GM12878 (cell line): ENCODE data around the gene CAPRIN2. TPM values are rescaled to one million over a fixed set of nuclear protein-coding genes. Genes with fewer than 3 reads are reported as not detected.

Experiments
- ATAC-seq: fragments of 200-7000 bp; cut with Tn5 transposase; 3 replicates; pipeline ENCODE4 v1.9.1; 2020; ENCODE audit warnings: mild to moderate bottlenecking, moderate library complexity
- BruUV-seq: library from RNA; stranded (reverse); fragments of 400-500 nt; replicated peaks from 2 replicates; lab custom pipeline; 2021; lab: Mats Ljungman, UMichigan
- CTCF ChIA-PET: fragments of 300-600 bp; sonication (Branson Sonifier 250); formaldehyde crosslinking; extraction: SDS; loops from one replicate; lab custom pipeline; 2021; ENCODE audit warnings: inconsistent platforms; lab: Yijun Ruan, JAX
- POLR2A ChIA-PET: fragments of 350-600 bp; formaldehyde crosslinking; extraction: SDS; loops from one replicate; lab custom pipeline; 2021; ENCODE audit warnings: inconsistent platforms; lab: Charles Lee
- RAD21 ChIA-PET: fragments of 300-600 bp; sonication (Branson Sonifier 250); formaldehyde crosslinking; loops from one replicate; lab custom pipeline; 2023; ENCODE audit warnings: antibody characterized with exemption; ENCODE audit not compliant: unreplicated experiment; lab: Charles Lee
- SMC1A ChIA-PET: fragments of 300-600 bp; sonication (Branson Sonifier 250); formaldehyde crosslinking; loops from one replicate; lab custom pipeline; 2023; ENCODE audit not compliant: unreplicated experiment, uncharacterized antibody; lab: Charles Lee
- DNase-seq: peaks from one replicate; pipeline ENCODE4 v3.0.0-alpha.2; 2011; ENCODE audit warnings: low read depth, low spot score
- FAIRE-seq: peaks from 3 replicates; lab custom pipeline; 2011; peaks lifted over from hg19 to GRCh38; lab: Jason Lieb, UNC
- H2AFZ ChIP-seq: 2 replicates; pipeline ENCODE4 v1.6.0; 2011; ENCODE audit warnings: low read depth, low read length, control low read depth; ENCODE audit not compliant: control insufficient read depth
- H3K27ac ChIP-seq: 2 replicates; pipeline ENCODE4 v1.5.1; 2011; ENCODE audit warnings: control low read depth; ENCODE audit not compliant: control insufficient read depth, insufficient read depth
- H3K27me3 ChIP-seq, 2 experiments: replicated peaks in 1 of 2; 2 replicates each; pipeline versions ENCODE4 v1.6.0 to v1.6.1; 2011; ENCODE audit warnings: low read length in 1 of 2; ENCODE audit not compliant: control insufficient read depth in 2 of 2, insufficient read depth in 2 of 2
- H3K36me3 ChIP-seq, 2 experiments: 2 replicates each; pipeline ENCODE4 v1.5.1; 2011; ENCODE audit warnings: low read length in 1 of 2; ENCODE audit not compliant: control insufficient read depth in 2 of 2, insufficient read depth in 2 of 2
- H3K4me1 ChIP-seq: 2 replicates; pipeline ENCODE4 v1.6.1; 2011; ENCODE audit warnings: mild to moderate bottlenecking, low read length, moderate library complexity, mixed read lengths; ENCODE audit not compliant: control insufficient read depth, insufficient read depth
- H3K4me2 ChIP-seq: 2 replicates; pipeline ENCODE4 v1.6.0; 2011; ENCODE audit warnings: control low read depth; ENCODE audit not compliant: control insufficient read depth, insufficient read depth
- H3K4me3 ChIP-seq: fragments of 200-600 bp; sonication (generic); 2 replicates; pipeline ENCODE4 v1.5.1; 2016
- H3K79me2 ChIP-seq: 2 replicates; pipeline ENCODE4 v1.6.0; 2011; ENCODE audit warnings: low read length; ENCODE audit not compliant: control insufficient read depth, insufficient read depth
- H3K9ac ChIP-seq: 2 replicates; pipeline ENCODE4 v1.8.0; 2011; ENCODE audit warnings: low read length, control low read depth, mixed read lengths; ENCODE audit not compliant: control insufficient read depth, insufficient read depth
- H3K9me3 ChIP-seq: replicated peaks from 3 replicates; pipeline ENCODE4 v1.5.1; 2011; ENCODE audit warnings: mild to moderate bottlenecking, low read length; ENCODE audit not compliant: control insufficient read depth, insufficient read depth
- H4K20me1 ChIP-seq: 2 replicates; pipeline ENCODE4 v1.6.0; 2011; ENCODE audit not compliant: control insufficient read depth, insufficient read depth
- CBX5 ChIP-seq: sonication (generic); IDR thresholded peaks from 2 replicates; pipeline ENCODE4 v1.6.1; 2016; ENCODE audit warnings: low read depth, moderate library complexity, mild to moderate bottlenecking, inconsistent platforms
- ETV6 ChIP-seq, 2 experiments: fragments of 450-650 bp in 1 of 2; IDR thresholded peaks in 1 of 2; conservative IDR thresholded peaks in 1 of 2; 2 replicates each; pipeline ENCODE4 v1.6.1; 2014; ENCODE audit warnings: antibody characterized with exemption in 1 of 2, borderline replicate concordance in 1 of 2, low read depth in 1 of 2, mild to moderate bottlenecking in 1 of 2, moderate library complexity in 1 of 2
- FOS ChIP-seq: IDR thresholded peaks from 3 replicates; pipeline ENCODE4 v1.6.1; 2011; ENCODE audit warnings: borderline replicate concordance; ENCODE audit not compliant: insufficient read length; ENCODE audit errors: extremely low read depth
- NBN ChIP-seq: fragments of 450-650 bp; IDR thresholded peaks from 2 replicates; pipeline ENCODE4 v1.6.1; 2016
- NFYB ChIP-seq: IDR thresholded peaks from 2 replicates; pipeline ENCODE4 v1.6.1; 2011; ENCODE audit warnings: low read depth, mild to moderate bottlenecking, low read length, improper control_type of control experiment, moderate library complexity; ENCODE audit not compliant: insufficient read depth
- PAX8 ChIP-seq: fragments of 450-650 bp; IDR thresholded peaks from 2 replicates; pipeline ENCODE4 v1.6.1; 2017; ENCODE audit warnings: mild to moderate bottlenecking, moderate library complexity
- RELA ChIP-seq: fragments of 450-650 bp; IDR thresholded peaks from 2 replicates; pipeline ENCODE4 v1.8.0; 2014; ENCODE audit warnings: borderline replicate concordance; ENCODE audit not compliant: partially characterized antibody
- STAT3 ChIP-seq: IDR thresholded peaks from 2 replicates; pipeline ENCODE4 v1.6.1; 2011; ENCODE audit warnings: low read depth, low read length, improper control_type of control experiment
- TARDBP ChIP-seq: IDR thresholded peaks from 2 replicates; pipeline ENCODE4 v1.6.1; 2016; ENCODE audit warnings: borderline replicate concordance
- TCF3 ChIP-seq: IDR thresholded peaks from 2 replicates; pipeline ENCODE4 v1.6.1; 2012; ENCODE audit warnings: low read depth, mild to moderate bottlenecking, low read length, borderline replicate concordance; ENCODE audit not compliant: insufficient read depth
- WGBS: methylation state at CpG from one replicate; pipeline ENCODE4 v1.1.6; 2016; ENCODE audit warnings: low lambda C conversion rate; ENCODE audit not compliant: insufficient replicate concordance, insufficient coverage; ENCODE audit errors: missing lambda C conversion rate; 5-methylcytosine and 5-hydroxymethylcytosine counted together
- in situ Hi-C: fragments of 300-500 bp; cut with MboI; formaldehyde crosslinking; loops from 9 replicates; pipeline ENCODE4 v1.14.3; 2018; ENCODE audit warnings: mixed read lengths
- intact Hi-C: fragments of 100-400 bp; cut with micrococcal nuclease; formaldehyde crosslinking; loops from one replicate; pipeline ENCODE4 v1.14.2; 2022; ENCODE audit not compliant: unreplicated experiment
- polyA plus RNA-seq, 11 experiments: library from polyadenylated mRNA; depleted of rRNA in 4 of 11; unstranded in 6 of 11; stranded (reverse) in 5 of 11; fragments of >200 nt; fragmentation: Nextera tagmentation in 4 of 11; fragmentation: Illumina TruSeq in 1 of 11; extraction: Ambion mirVana in 4 of 11; extraction: Trizol in 1 of 11; gene quantifications; 1 replicate in 1 of 11; 2 replicates in 10 of 11; pipeline versions ENCODE4 v1.2.1 to v1.2.3, GENCODE V29; 2011 to 2016; ENCODE audit warnings: inconsistent platforms in 2 of 11, missing spikeins in 2 of 11, low read depth in 1 of 11
- total RNA-seq, 4 experiments: library from RNA; depleted of rRNA in 3 of 4; stranded (reverse); fragments of >200 nt in 3 of 4; fragmentation: Illumina TruSeq in 1 of 4; extraction: Trizol in 1 of 4; gene quantifications; 2 replicates each; pipeline versions ENCODE4 v1.2.1 to v1.2.3, GENCODE V29; 2013 to 2021
- TF ChIP-seq, protein P1 (sequence below): fragments of 450-650 bp; IDR thresholded peaks from 2 replicates; pipeline ENCODE4 v1.6.1; 2018; ENCODE audit warnings: borderline replicate concordance, mild to moderate bottlenecking; ENCODE audit not compliant: partially characterized antibody
- TF ChIP-seq, protein P2 (sequence below): IDR thresholded peaks from 2 replicates; pipeline ENCODE4 v1.6.1; 2012; ENCODE audit warnings: low read depth, low read length, improper control_type of control experiment

CAPRIN2 gene
- total and polyA plus RNA-seq, 10 of the 15 experiments (the other 5 are each of a cell fraction or from before 2014, with no cell fraction given), result 1.2 to 13.6 (median 8.2) TPM

DNA sequence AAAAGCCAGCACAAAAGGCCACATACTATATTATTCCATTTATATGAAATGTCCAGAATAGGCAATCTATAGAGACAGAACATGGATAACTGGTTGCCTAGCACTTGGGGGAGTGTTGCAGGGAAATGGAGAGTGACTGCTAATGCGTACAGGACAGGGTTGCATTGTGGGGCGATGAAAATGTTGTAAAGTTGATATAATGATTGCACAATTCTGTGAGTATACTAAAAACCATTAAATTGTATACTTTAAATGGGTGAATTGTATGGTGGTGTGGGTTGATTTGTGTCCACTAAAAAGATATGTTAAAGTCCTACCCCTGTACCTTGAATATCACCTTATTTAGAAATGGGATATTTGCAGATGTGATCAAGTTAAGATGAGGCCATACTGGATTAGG is 7.0 kb upstream of the CAPRIN2 start (continued):
- TF ChIP-seq ETV6 (conservative IDR thresholded peaks at IDR 0.05 in 1 of 2, IDR thresholded peaks at IDR 0.05 in 1 of 2; ENCODE audit: borderline replicate concordance in 1 of 2, low read depth in 1 of 2) (no peak), NBN (no peak), PAX8 (no peak), TCF3 (no peak), TARDBP (no peak), NFYB (no peak), CBX5 (no peak)
- TF ChIP-seq, protein P1, sequence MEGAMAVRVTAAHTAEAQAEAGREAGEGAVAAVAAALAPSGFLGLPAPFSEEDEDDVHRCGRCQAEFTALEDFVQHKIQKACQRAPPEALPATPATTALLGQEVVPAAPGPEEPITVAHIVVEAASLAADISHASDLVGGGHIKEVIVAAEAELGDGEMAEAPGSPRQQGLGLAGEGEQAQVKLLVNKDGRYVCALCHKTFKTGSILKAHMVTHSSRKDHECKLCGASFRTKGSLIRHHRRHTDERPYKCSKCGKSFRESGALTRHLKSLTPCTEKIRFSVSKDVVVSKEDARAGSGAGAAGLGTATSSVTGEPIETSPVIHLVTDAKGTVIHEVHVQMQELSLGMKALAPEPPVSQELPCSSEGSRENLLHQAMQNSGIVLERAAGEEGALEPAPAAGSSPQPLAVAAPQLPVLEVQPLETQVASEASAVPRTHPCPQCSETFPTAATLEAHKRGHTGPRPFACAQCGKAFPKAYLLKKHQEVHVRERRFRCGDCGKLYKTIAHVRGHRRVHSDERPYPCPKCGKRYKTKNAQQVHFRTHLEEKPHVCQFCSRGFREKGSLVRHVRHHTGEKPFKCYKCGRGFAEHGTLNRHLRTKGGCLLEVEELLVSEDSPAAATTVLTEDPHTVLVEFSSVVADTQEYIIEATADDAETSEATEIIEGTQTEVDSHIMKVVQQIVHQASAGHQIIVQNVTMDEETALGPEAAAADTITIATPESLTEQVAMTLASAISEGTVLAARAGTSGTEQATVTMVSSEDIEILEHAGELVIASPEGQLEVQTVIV, result no peak
- TF ChIP-seq, protein P2, sequence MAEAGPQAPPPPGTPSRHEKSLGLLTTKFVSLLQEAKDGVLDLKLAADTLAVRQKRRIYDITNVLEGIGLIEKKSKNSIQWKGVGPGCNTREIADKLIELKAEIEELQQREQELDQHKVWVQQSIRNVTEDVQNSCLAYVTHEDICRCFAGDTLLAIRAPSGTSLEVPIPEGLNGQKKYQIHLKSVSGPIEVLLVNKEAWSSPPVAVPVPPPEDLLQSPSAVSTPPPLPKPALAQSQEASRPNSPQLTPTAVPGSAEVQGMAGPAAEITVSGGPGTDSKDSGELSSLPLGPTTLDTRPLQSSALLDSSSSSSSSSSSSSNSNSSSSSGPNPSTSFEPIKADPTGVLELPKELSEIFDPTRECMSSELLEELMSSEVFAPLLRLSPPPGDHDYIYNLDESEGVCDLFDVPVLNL, result no peak
- TF ChIP-seq, all 136 proteins: peak for 0

DNA sequence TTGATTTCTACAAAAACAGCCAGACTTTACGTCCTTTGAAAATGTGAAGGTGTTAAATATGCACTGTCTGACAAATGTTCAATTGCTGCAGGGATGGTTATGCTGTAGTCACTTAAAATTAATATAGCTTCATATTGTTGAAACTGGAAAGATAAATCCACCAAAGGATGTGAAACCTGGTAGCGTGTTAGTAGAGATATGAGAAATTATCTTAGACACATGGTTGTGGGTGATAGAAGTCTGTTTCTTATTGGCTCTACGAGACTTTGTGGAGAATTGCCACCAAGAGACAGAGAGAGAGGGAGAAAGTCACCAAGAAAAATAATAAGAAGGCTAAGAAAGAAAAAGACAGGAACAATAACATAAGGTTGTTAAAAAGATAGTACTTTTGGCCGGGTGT is 2.6 kb upstream of the CAPRIN2 start:
- H3K9ac ChIP-seq, result no peak overlapping the region
- BruUV-seq, result no TSS peak
- no peaks in the 10 kb centered on the region for H3K36me3 ChIP-seq
- TF ChIP-seq FOS (no peak), RELA (no peak), STAT3 (no peak)
- no peaks in the 10 kb centered on the region for H3K79me2 ChIP-seq
- DNase-seq, result no peak
- intact Hi-C loops, result no loop called here
- in situ Hi-C loops, result no loop called here
- CTCF ChIA-PET, result interaction anchor here (0.7 to 1.0 kb wide), 2 partner anchors 27 to 33 kb away, joined by 3 read pairs; no protein-coding TSS in a partner anchor
- no peak overlapping the region for H3K4me2 ChIP-seq
- H2AFZ ChIP-seq, result no peak overlapping the region
- no peaks in the 10 kb centered on the region for H4K20me1 ChIP-seq
- H3K27ac ChIP-seq, result no peak overlapping the region
- H3K4me1 ChIP-seq, result peaks cover 6% of the 10 kb centered on the region; the same call in 1 of the 2 replicates
- H3K27me3 ChIP-seq, result no peaks in the 10 kb centered on the region
- ATAC-seq, result no peak
- POLR2A ChIA-PET, result interaction anchor here (1.2 kb wide), 1 partner anchor 67 kb away, joined by 3 read pairs; no protein-coding TSS in a partner anchor
- no peak for FAIRE-seq
- H3K4me3 ChIP-seq, result no peak overlapping the region
- SMC1A ChIA-PET, result no interaction called here
- 77% methylated on average over 4 of the region's 4 CpGs for WGBS
- RAD21 ChIA-PET, result interaction anchor here (0.8 kb wide), 1 partner anchor 49 kb away, joined by 3 read pairs; no protein-coding TSS in a partner anchor
- H3K9me3 ChIP-seq, result no peaks in the 10 kb centered on the region
